Right renal cortex interstitium (tissue), 3 donors: ENCODE results near the gene HNRNPF. TPM values are rescaled to one million over a fixed set of nuclear protein-coding genes. Genes with fewer than 3 reads are reported as not detected.
"Not testable (repeated sequence)": the region's sequence is repeated elsewhere in the genome, so short reads cannot be mapped to it uniquely, and the experiment has no call there.

Source experiments
- DNase-seq, 3 donors: peaks; one replicate each; pipeline ENCODE4 v3.0.0-alpha.2; 2013; ENCODE audit warnings: low read depth in 3 of 3, low spot score in 2 of 3
- polyA plus RNA-seq, 3 donors: library from polyadenylated mRNA; unstranded; fragments of 120-200 nt; gene quantifications; one replicate each; pipeline ENCODE4 v1.2.1, GENCODE V29; 2013; ENCODE audit not compliant: insufficient read length in 3 of 3

HNRNPF gene
- polyA plus RNA-seq, 3 donors = 217 to 226 (median 224) TPM

GRCh38 chr10:43421944-43422343, 13.0 kb upstream of the HNRNPF start:
- DNase-seq = not testable (repeated sequence)

GRCh38 chr10:43421519-43421918, 12.5 kb upstream of the HNRNPF start:
- DNase-seq = no peak

GRCh38 chr10:43421201-43421507, 12.2 kb upstream of the HNRNPF start:
- DNase-seq = no peak

DNA sequence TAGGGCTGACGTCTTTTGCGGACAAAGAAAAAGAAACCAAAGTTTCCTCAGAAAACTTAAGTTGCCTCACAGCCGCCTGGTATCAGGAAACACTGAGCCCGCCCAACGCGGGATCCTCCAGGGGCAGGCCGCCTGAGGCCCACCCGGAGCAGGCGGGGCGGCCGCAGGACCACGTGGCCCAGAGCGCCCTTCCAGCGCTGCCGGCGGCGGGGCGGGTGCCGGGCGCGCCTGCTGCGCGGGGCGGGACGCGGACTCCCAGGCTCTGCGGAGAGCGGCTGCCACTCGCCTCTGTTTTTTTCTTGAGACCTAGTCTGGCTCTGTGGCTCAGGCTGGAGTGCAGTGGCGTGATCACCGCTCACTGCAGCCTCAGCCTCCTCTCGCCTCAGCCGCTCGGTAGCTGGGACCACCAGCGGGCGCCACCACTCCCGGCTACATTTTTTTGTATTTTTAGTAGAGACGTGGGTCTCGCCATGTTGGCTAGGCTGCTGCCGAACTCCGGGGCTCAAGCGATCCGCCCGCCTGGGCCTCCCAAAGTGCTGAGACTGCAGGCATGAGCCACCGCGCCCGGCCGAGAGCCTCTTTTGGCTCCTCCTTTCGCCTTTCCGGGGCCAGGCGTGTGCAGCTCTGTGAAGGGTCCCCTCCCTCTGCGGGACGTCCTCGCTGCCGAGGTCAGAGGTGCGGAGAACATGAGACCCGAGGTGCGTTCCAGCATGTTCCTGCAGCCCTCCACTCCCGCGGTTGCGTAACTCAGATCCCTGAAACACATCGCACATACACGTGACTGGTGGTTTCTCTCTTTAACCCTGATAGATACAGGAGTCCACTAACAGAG, 11.6 kb upstream of the HNRNPF start:
- peak in 1 of 3 donors; percentile 64 for DNase-seq

DNA sequence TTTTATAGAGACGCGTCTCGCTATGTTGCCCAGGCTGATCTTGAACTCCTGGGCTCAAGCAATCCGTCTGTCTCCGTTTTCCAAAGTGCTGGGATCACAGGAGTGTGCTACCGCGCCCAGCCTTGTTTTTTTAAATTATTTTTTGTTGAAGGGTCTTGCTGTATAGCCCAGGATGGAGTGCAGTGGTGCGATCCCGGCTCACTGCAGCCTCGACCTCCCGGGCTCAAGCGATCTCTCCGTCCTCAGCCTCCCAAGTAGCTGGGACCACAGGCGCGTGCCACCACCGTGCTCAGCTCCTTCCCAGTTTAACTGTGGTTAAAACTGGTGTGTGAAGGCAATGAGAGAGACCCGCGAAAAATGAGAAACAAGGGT, 11.0 kb upstream of the HNRNPF start:
- no peak for DNase-seq

GRCh38 chr10:43417950-43418768, 9.2 kb upstream of the HNRNPF start:
- DNase-seq = no peak

GRCh38 chr10:43415544-43415943, 6.6 kb upstream of the HNRNPF start:
- DNase-seq = no peak

GRCh38 chr10:43411536-43411935, 2.5 kb upstream of the HNRNPF start:
- no peak for DNase-seq

GRCh38 chr10:43410345-43410744, 1.4 kb upstream of the HNRNPF start:
- DNase-seq = no peak

DNA sequence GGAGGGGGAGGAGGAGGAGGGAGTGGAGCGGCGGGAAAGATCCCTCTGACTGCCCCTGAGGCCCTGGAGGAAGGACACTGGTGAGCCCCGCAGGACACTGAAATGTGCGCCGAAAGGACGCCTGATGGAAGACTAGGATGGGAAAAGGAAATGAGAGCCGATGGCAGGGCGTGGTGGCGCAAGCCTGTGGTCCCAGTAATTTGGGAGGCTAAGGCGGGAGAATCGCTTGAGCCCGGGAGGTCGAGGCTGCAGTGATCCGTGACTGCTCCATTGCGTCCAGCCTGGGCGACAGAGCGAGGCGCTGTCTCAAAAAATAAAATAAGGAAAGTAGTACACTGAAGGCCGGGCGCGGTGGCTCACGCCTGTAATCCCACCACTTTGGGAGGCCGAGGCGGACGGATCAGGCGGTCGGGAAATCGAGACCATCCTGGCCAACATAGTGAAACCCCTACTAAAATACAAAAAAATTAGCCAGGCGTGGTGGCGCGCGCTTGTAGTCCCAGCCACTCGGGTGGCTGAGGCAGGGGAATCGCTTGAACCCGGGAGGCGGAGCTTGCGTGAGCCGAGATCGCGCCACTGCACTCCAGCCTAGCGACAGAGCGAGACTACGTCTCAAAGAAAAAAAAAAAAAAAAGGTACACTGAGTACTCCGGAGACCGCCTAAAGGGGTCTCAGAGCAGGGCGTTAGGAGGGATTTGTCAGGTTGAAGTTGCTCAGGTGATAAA, 561 bp upstream of the HNRNPF start:
- peak in 1 of 3 donors; percentile 33 for DNase-seq

- no peak for DNase-seq
Observed at GRCh38 chr10:43408331-43408709, 666 bp downstream of the HNRNPF start.

DNA sequence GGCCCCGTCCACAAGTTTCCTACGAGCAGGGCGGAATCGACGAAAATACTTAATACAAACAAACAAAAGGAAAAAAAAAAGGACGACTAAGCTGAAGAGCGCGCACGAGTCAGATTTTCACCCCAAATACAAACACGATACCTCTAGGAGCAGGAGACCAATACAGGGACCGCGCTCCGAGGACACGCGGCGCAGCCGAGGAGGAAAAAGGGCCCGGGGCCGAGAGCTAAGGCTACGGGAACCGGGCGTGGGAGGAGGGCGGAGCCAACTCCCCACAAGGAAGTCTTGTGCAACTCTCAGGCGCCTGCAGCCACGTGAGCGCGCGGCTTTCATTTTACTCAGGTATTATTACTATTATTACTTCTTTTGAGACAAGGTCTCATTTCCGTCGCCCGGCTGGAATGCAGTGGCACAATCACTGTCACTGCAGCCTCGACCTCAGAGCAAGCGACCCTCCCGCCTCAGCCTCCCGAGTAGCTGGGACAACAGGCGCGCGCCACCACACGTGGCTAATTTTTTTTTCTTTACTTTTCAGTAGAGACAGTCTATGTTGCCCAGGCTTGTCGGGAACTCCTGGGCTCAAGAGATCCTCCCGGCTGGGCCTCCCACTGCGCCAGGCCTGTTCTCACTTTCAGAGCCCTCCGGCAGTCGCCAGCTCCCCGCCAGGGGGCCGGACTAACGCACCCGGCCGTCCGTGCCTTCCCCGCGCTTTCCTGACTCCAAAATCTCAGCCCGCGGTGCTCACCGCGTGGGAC, 1.2 kb downstream of the HNRNPF start:
- DNase-seq = peak in 2 of 3 donors; percentile 79 to 81

GRCh38 chr10:43407148-43407575, 1.8 kb downstream of the HNRNPF start:
- peak in 1 of 3 donors; percentile 38 for DNase-seq

GRCh38 chr10:43404704-43405084, 4.3 kb downstream of the HNRNPF start:
- DNase-seq = no peak

- no peak for DNase-seq
Observed at GRCh38 chr10:43403911-43404703, 4.9 kb downstream of the HNRNPF start.

DNA sequence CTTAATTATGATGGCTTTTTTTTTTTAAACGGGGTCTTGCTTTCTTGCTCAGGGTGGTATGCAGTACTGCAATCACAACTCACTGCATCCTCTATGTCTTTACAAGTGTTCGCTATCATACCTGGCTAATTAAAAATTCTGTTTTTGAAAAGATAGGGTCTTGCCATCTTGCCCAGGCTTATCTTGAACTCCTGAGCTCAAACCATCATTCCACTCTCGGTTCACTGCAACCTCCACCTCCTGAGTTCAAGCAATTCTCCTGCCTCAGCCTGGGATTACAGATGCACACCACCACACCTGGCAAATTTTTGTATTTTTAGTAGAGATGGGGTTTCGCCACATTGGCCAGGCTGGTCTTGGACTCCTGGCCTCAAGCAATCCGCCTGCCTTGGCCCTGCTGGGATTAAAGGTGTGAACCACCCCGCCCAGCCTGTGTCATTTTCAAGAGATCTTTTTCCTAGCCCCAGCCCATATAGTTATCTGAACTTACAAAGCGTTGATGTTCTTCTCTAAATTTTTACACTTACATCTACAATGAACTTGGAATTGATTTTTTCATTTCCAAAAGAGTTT, 6.0 kb downstream of the HNRNPF start:
- no peak for DNase-seq

- DNase-seq = no peak
Observed at GRCh38 chr10:43402176-43402575, 6.8 kb downstream of the HNRNPF start.

DNA sequence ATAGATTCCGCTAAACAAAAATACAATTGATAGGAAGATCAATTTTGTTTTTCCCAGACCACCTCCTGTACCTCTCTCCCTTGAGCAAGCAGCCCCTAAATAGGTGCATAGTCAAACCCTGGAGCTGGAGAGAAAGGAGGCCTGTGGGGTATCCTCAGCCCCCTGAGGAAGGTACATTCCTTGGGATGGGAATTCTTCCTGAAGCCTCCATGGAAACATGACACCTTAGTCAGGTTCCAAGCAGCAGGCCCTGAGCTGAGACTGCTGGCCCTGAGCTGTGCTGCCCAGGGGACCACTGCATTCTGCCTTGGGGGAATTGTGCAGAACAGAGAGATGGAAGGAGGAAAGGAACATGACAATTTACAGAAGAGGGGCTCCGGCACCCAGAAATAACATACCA, 7.4 kb downstream of the HNRNPF start:
- no peak for DNase-seq
